Stimulated activated CD4-positive, alpha-beta T cell treated with anti-CD3 and anti-CD28 coated beads, Interleukin-4, amount 100 ng/mL, for 4 hours (primary cell): ENCODE measurements around the gene TRIM5.
"Not testable (repeated sequence)": the region's sequence is repeated elsewhere in the genome, so short reads cannot be mapped to it uniquely, and the experiment has no call there.

ENCODE experiments used
- DNase-seq, 2 experiments: peaks; one replicate each; pipeline ENCODE4 v3.0.0-alpha.2; 2020

TRIM5 gene

DNA sequence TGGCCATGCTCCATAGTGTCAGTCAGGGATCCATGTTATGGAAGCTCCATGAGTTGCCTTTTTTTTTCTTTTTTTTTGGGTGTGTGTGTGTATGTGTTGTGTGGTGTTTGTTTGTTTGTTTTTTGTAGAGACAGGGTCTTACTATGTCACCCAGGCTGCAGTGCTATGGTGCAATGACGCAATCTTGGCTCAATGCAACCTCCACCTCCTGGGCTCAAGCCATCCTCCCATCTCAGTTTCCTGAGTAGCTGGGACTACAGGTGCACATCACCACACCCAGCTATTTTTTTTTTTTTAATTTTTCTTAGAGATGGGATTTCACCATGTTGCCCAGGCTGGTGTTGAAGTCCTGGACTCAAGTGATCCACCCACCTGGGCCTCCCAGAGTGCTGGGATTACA, 3.6 kb upstream of the TRIM5 start:
- DNase-seq, result no peak

DNA sequence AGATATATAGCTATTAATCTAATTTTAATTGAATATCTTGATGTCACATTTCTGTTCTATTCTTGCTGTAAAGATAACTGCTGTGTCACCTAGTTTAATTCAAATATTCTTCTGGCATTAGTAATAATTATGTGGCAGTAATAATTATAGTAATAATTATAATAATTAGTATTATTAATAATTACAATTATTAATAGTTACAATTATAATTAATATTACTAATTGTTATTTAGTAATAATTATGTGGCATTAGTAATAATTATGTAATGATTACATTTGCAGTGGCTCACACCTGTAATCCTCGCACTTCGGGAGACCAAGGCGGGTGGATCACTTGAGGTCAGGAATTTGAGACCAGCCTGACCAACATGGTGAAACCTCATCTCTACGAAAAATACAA, 1.6 kb upstream of the TRIM5 start:
- no peak for DNase-seq

DNA sequence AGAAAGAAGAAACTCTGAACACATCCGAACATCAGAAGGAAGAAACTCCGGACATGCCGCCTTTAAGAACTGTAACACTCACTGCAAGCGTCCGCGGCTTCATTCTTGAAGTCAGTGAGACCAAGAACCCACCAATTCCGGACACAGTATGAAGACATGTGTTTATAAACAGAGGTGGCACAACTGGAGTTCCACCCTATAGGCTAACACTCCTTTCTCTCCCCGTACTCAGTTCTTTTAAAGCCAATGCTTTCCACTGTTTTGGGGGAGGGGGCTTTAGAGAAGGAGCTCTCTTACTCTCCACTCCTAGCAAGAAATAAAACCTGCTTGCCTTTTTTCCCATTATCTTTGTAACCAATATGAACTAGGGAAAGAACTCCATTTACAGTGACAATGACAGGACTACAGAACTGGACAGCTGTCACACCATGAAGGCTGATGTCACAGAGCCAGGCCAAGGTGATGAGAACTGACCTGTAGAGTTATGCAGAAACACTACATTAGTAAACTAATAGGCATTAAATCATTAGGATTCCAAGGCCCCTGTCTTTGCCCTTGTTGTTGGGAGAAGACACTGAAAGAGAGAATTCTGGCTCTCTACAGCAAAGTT, 733 bp downstream of the TRIM5 start:
- DNase-seq, result no peak

DNA sequence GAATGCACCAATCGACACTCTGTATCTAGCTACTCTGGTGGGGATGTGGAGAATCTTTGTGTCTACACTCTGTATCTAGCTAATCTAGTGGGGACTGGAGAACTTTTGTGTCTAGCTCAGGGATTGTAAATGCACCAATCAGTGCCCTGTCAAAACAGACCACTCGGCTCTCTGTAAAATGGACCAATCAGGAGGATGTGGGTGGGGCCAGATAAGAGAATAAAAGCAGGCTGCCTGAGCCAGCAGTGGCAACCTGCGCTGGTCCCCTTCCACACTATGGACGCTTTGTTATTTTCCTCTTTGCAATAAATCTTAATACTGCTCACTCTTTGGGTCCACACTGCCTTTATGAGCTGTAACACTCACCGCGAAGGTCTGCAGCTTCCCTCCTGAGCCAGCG, 1.3 kb downstream of the TRIM5 start:
- peak in 1 of 2 experiments; percentile 57 for DNase-seq

DNA sequence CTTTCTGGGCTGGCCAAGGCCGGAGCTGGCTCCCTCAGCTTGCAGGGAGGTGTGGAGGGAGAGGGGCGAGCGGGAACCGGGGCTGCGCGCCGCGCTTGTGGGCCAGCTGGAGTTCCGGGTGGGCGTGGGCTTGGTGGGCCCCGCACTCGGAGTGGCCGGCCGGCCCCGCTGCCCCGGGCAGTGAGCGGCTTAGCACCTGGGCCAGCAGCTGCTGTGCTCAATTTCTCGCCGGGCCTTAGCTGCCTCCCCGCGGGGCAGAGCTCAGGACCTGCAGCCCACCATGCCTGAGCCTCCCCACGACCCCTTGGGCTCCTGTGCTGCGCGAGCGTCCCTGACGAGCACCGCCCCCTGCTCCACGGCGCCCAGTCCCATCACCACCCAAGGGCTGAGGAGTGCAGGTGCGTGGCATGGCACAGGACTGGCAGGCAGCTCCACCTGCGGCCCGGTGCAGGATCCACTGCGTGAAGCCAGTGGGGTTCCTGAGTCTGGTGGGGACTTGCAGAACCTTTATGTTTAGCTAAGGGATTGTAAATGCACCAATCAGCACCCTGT, 1.9 kb downstream of the TRIM5 start:
- DNase-seq, result not testable (repeated sequence)

DNA sequence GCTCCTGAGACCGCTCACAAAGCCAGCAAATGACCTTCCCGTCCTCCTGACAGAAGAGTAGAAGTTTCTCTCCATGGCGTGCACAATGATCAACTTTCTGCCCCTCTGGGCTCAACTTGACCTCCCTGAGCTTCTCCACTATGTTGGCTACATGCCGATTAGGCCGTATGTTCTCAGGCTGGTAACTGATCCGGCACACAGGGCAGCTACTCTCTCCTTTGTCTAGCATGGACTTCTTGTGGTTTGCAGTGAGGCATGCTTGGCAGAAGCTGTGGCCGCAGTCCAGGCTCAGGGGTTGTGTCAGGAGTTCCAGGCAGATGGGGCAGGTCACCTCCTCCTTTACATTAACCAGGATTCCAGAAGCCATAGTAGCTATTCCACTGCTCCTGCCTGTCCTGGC, 5.1 kb downstream of the TRIM5 start:
- no peak for DNase-seq

DNA sequence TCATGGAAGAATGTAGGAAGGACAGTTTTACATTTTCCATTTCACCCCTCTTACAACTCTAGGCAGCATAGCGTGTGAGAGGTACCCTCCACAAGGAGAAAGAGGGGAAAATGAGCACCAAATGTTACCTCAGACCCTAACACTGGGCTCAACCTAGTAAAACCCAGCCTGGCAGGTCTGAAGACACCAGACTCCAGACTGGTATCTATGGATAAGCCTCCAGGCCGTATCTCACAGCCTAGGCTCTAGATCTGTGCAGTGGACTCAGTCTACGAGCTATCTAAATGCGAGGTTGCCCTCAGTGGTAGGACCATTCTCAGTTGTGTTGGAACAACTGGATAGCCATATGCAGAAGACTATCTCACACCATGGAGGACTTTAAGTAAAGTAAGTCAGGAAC, 10.5 kb downstream of the TRIM5 start:
- no peak for DNase-seq

DNA sequence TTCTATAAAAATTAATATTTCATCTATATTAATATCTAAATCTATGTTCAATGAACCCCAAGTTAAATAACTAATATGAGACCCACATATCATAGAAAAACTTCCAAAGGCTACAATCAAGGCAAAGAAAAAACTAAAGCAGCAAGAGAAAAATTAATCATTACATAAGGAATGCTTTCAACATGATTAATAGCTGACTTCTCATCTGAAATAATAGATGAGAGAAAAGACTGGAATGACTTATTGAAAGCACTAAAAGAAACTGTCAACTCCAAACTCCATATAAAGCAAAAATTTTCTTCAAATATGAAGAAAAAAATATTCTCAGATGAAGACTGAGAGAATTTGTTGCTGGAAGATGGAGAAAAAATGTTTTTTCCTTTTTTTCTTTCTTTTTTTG, 13.0 kb downstream of the TRIM5 start:
- no peak for DNase-seq

DNA sequence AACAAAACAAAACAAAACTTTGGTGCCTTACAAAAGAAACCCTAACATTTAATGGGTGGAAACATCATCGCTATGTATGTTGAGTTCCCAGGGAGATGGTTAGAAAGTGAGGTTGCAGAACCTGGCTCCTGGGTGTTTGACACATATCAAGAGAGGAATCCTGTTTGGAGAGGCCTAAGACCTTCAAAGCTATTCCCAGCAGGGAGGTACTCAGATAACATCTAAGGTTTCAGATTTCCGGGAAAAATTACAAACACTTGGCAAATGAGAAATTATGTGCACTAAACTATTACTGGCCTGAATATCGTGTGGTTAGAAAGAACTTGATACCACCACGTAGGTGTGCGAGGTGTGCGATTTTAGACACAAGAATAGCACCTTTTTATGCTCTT, 18.5 kb downstream of the TRIM5 start:
- no peak for DNase-seq

DNA sequence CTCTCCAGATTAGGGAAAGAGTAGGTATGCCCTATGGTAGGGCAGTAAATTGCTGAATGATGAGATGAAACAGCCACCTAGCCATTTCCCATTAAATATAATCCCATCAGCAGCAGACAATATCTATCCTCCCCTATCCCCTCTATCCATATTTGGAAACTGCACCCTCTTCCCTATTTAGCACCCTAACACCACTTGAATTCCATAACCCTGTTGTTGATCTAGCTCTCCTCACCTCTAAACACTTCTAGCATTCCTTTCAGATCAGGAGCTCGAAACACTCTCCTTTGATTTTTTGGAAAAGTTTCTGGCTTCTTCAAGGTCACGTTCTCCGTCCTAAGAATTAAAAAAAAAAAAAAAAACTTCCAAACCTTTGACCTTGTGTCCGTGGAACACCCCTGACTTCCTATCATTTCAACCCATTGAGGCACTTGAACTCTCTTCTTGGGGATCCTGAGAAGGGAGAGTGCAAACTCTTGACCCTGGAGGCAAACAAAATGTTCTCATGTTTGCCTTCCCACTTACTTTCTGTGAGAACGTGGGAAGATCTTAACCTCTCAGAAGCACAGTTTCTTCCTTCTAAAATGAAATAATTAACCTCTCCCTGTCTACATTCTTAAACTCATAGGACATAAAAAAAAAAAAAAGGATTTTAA, 19.0 kb downstream of the TRIM5 start:
- no peak for DNase-seq

DNA sequence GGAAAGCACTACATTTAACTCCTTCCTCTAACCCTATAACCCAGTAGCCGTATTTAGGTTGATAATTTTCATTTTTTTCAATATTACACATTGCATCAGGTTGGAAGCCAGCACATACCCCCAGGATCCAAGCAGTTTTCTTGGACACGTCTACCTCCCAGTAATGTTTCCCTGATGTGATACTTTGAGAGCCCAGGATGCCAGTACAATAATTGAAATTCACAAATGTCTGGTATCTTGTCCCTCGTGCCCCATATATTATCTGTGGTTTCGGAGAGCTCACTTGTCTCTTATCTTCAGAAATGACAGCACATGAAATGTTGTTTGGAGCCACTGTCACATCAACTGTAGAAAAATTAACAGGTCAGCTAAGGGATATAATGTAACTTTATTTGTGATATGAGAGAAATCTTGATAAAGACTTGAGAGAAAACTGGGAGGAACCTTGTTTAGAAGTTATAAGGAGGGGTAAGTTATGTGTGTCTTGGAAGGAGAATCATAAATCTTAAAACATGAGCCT, 19.8 kb downstream of the TRIM5 start:
- DNase-seq, result no peak

DNA sequence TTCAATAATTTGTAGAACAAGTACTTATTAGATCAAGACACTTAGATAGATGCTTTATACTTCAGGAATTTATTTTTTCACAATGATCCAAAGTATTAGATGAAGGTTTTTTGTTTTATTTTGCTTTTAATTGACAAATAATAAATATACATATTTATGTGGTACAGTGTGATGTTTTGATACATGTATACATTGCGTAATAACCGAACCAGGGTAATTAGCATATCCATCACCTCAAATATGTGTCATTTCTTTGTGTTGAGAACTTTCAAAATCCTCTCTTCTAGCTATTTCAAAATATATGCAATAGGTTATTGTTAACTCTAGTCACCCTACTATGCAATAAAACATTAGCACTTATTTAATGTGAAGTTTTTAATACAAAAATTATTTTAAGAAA, 21.4 kb downstream of the TRIM5 start:
- no peak for DNase-seq

DNA sequence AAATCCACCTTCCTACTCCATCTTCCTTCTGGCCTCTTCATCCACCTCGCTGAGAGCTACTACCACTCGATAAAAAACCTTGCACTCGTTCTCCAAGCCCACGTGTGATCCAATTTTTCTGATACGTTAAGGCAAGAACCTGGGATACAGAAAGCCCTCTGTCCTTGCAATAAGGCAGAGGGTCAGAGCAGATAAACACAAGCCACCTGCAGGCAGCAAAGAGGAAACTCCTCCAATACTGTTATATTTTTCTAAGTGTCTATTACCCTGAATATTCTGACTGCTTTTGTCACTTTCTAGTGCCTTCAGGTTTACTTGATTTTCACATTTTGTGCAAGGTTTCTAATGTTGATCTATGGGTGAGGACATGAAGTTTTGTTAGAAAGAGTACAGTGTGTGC, 26.6 kb downstream of the TRIM5 start:
- no peak for DNase-seq

DNA sequence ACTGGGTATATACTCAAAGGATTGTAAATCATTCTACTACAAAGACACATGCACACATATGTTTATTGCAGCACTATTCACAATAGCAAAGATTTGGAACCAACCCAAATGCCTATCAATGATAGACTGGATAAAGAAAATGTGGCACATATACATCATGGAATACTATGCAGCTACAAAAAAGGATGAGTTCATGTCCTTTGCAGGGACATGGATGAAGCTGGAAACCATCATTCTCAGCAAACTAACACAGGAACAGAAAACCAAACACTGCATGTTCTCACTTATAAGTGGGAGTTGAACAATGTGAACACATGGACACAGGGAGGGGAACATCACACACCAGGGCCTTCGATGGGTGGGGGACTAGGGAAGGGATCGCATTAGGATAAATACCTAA, 27.9 kb downstream of the TRIM5 start:
- not testable (repeated sequence) for DNase-seq

DNA sequence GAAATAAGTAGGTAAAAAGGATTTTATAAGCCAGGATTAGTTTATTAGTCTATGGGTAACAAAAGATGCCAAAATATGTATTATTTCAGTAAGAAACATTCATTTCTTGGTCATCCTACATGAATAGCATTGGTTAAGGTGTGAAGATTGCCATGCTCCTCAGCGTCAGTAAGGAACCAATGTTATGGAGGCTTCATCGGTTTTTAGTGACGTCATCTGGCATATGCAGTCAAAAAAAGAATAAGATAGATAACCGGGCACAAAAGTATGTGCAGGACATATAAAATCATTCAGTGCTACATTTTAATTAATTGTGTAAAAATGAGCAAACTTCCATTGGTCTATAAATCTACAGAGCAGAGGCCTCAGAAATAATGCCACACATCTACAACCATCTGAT, 29.4 kb downstream of the TRIM5 start:
- no peak for DNase-seq

DNA sequence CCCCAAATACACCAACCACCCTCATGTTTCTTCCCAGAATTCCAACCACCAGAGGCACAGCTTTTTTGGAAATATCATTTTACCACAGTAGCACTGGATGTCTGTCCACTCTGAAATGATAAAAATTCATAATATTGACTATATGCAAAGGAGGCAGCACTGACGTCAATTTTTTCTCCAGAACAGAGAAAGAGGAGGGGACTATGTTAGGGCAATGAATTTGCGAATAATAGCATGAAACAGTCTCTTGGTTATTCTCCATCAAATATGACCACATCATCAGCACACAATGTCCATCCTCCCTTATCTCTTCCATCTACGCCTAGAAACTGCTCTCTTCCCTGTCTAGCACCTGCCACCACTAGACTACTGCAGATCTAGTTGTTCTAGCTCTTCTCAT, 38.7 kb downstream of the TRIM5 start:
- DNase-seq, result no peak

DNA sequence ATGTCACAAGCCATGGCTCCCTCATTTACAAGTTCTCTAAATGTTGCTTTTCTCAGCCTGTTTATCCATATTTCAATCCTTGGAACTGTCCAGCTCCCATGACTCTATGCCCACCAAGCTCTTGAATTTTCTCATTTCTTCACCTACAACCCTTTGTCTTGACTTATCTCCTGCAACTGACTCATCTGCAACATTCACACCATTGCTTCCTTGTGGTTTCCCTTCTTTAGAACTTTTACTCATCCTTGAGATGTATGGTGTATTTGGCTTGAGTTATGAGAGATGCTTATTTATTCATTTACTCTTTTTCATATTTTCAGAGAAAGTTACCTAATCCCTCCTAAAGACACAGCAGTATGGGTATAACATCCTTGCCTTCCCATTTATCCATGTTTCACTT, 41.3 kb downstream of the TRIM5 start:
- no peak for DNase-seq

DNA sequence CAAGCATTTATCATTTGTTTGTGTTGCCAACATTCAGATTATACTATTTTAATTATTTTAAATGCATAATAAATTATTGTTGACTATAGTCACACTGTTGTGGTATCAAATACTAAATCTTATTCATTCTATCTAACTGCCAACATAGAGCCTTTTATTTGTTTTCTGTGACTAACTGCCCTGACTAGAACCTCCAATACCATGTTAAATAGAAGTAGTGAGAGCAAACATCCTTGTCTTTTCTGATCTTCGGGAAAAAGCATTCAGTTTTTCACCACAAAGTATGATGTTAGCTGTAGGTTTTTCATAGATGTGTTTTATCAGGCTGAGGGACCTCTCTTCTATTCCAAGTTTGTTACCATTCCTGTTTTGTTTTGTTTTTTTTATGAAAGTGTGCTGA, 44.9 kb downstream of the TRIM5 start:
- DNase-seq, result no peak

DNA sequence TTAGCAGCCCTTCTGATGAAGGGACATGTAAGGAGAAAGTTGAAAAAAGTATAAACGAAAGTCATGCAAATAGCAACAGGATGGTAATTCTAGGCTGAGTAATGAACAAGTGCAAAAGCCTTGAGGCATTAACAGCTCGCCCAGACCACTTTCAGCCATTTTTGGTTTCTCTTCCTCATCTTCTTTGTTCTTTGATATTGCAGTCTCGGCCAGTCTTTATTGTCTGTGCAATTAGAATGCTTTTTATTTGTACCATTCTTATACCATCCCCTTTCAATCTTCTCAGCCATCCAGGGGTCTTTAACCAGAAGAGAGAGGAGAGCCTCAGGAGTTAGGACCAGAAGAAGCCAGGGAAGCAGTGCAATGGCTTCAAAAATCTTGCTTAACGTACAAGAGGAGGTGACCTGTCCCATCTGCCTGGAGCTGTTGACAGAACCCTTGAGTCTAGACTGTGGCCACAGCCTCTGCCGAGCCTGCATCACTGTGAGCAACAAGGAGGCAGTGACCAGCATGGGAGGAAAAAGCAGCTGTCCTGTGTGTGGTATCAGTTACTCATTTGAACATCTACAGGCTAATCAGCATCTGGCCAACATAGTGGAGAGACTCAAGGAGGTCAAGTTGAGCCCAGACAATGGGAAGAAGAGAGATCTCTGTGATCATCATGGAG, 52.8 kb downstream of the TRIM5 start:
- no peak for DNase-seq

DNA sequence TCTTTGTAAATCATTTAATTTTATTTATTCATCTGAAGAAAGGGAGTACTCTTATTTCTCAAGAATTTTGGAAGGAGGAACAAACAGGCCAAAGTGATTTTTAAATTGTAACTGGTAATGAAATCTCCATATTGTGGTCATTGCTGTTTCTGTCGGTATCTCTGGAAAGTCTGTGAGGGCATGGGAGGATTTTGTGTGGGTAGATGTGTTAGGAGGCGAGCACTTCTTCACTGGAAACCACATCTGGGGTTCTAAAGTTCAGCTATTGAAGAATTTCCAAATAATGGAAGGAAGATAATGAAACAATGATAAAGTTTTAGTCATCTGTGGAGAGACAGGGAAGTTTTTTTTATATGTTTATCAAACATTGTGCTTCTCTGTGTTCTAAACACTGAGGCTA, 53.5 kb downstream of the TRIM5 start:
- DNase-seq, result no peak

DNA sequence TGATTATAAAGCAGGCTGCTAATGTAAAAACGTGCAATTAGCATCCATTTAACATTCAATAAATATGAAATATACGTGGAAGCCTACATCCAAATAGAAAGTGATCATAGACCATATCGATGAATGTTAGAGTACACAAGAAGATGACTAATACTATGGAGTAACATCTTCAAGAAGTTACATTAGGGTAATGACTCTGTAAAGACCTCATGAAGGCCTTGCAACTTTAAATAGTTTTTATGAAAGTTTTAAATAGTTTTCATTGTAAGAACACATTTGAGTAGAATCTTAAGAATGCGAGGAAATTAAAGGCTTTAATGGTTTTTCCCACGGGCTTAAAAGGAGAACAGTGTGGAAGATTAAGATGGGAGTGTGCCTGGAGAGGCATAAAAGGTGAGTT, 58.7 kb downstream of the TRIM5 start:
- DNase-seq, result no peak

DNA sequence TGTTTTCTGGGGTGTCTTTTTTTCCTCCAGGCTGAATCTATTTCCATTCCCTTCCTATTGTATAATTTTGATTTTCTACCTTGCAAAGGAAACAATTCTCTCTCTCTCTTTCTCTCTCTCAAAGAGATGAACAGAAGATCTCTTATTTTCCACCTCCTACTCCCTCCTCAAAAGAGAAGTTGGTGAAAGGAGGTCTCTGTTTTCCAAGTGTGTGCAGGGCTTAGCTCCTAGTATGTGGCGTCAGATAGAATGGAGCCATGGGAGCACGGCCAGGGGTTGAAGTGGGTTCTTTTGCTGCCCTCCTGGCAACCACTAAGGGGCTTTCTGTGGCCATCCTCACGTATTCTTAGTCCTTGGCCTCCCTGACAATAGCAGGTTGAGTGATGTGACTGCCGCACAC, 59.6 kb downstream of the TRIM5 start:
- DNase-seq, result no peak

DNA sequence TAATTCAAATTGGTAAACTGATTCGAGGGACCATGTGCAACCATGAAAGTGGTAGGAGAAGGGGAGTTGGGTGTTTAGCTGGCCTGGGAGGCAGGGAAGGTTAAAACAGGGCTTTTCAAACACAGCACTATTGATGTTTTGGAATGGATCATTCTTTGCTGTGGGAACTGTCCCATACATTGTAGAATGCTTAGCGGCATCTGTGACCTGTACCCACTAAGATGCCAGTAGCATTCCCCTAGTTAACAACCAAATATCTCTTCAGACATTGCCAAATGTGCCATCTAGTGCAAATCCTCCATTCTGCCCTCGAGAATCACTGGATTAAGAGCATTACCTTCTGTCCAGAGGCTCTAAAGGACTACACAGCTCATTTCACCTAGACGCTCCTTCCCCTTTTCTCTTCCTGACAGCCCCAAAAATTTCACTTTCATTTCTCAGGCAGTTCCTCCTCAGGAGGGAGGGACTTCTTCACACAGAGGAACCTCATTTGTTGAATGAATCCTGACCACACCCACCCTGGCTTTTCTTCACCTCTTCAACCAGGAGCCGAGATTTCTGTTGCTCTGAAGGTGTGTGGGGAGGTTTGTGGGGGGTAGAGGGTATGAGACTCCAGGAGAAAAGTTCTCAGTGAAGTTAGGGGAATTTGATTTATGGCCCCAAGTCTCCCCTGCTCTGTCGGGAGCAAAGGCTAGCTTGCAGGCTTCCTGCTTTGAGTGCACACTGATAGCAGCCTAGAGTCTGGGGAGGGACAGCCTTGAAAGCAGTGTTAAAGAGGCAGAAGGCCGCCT, 60.2 kb downstream of the TRIM5 start, which contains the start of gene TRIM34:
TSS of gene TRIM34 (plus strand) at position 513 of the 791 bp plus-strand sequence. CDS start 7,331 bp downstream, outside the sequence.
- DNase-seq, result peak; percentile 20 to 72
